IPS DF 4.7 (cell line): ENCODE measurements around the gene DDIAS.
"Not testable (repeated sequence)": the region's sequence is repeated elsewhere in the genome, so short reads cannot be mapped to it uniquely, and the experiment has no call there.

Experiments
- DNase-seq: peaks from one replicate; pipeline ENCODE4 v3.0.0-alpha.2; 2013; ENCODE audit warnings: low spot score; ENCODE audit errors: extremely low read depth

Gene DDIAS

DNA sequence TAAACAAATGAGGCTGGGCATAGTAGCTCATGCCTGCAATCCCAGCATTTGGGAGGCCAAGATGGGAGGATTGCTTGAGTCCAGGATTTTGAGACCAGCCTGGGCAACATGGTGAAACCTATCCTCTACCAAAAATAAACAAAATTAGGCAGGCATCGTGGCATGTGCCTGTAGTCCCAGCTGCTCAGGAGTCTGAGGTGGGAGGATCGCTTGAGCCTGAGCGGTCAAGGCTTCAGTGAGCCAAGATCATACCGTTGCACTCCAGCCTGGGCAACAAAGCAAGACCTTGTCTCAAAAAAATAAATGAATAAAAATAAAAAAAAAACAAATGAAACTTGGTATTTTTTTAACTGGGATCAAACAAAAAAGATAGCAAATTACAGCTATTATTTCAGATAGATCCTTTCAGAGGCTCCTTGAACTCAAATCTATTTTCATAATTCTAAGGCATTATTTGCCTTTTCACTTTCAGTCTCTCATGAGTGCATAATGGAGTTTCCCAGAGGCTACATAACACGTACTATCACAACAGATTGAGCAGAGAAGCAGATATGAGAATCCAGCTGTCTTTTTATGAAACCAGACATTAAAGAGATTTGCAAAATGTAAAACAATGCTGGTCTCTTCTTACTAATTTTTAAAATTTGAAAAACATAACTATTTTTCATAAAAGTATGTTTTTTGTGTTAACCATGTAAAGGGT is 23.1 kb downstream of the DDIAS start:
- no peak for DNase-seq

DNA sequence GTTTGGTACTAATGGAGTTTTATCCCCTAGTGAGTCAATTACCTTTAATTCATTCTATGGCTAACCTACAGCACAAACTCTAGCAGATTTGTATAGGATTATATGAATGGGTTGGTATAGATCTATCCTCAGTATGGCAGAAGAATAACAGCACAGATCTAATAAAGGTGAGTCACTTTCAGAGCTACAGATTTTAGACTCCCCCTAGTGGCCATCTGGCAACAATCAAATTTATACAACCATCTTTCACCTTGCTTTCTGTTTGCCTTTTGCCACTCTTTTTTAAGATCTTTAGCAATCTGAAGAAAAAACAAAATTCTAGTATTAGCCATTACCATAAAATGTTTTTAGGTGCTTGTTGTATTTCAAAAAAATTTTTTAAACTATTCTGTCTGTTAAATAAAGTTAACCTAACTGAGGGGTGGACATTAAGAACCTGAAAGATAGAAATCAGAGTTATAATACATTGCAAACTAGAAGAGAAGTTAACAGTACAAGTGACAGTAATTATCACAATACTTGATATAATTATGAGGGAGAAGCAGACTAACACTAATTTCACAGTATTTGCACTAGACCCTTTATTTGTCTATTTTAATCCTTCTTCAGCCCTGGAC is 25.8 kb downstream of the DDIAS start:
- peak; percentile 19 for DNase-seq

DNA sequence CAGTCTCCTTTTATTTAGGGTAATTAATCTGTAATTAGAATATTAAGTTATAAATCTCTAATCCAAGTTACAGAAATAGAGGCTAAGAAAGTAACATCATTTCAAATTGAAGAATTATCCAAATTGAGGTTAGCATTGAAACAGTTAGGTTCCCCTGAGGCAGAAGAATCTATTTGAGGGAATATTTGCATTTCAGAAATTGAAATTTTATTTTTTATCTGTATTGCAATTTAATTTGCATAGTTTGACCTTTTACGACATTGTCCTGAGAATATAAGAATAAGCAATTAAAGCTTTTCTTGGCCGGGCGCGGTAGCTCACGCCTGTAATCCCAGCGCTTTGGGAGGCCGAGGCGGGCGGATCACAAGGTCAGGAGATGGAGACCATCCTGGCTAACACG is 27.6 kb downstream of the DDIAS start:
- no peak for DNase-seq

DNA sequence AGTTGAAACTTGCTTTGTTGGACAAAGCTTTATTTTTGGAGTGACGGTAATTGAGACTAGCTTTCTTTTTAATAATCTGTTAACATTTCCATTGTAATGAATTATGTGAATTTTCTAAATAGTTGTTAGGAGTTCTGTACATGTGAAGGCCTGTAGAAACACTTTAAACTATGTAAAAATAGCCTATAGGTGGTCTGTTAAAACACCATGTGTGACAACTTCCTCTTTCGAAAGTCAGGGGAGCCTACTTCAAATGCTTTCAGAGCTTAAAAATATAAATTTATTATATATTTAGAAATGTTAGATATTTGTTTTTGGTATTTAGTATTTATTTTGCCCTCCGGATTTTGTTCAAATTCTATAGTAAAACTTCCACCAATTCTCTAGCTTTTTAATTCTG is 28.7 kb downstream of the DDIAS start:
- no peak for DNase-seq

DNA sequence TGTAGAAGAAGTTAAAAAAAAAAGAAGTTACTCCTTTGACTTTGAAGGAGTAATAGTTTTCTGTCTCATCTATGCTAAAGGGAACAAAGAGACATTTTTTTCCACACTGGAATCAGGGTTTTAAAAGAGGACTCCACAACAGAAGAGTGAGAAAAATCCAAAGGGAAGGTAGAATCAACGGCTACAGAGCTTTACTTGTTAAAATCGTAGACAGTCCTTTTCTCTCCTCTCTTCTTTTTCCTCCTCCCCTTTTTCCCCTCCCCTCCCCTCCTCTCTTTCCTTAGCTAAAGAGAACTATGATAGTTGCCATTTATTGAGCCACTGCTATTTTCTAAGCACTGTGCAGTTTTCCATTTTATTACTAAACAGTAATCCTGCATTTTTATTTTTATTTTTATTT is 29.2 kb downstream of the DDIAS start:
- no peak for DNase-seq

DNA sequence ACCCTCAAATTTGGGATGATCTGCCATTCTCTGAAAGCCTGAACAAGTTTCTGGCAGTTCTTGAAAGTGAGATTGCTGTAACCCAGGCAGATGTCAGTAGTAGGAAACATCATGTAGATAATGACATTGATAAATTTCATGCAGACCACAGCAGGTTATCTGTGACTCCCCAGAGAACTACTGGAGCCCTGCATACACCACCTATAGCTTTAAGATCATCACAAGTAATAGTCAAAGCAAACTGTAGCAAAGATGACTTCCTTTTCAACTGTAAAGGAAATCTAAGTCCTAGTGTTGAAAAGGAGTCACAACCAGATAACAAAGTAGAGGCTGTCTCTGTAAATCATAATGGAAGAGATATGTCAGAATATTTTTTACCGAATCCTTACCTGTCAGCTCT is 31.0 kb downstream of the DDIAS start:
- DNase-seq, result no peak

DNA sequence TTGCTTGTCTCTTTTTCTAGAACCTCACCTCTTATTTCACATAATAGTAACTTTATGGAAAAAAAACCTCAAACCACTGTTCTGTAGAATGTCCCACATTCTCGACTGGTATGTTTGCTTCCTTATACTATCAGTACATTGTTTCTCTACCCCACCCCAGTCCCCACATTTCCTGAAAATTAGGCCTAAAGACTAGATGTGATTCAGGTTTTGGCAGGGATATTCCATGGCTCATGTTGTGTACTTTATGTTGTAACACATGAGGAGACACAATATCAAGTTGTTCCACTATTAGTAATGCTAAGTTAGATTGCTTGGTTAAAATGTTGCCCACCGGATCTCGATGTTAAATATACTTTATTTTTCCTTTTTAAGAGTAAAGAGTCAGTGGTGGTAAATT is 34.7 kb downstream of the DDIAS start:
- DNase-seq, result no peak

DNA sequence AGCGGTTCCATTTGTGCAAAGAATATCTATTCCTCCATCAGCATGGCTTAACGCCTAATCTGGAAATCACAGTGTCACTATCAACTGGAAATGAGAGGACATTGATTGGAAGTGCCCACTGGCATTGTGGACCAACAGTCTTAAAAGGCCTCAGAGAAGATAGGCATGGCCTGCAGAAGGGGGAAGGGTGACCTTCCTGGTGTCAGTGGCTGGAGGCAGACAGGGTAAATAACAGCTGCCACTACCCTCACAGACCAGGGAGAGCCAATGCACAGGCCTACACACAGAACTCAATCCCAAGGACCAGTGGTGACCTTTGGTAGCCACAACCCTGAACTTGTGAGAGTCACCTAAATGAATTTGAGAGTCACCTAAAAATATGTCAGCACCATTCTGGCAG is 36.0 kb downstream of the DDIAS start:
- no peak for DNase-seq

DNA sequence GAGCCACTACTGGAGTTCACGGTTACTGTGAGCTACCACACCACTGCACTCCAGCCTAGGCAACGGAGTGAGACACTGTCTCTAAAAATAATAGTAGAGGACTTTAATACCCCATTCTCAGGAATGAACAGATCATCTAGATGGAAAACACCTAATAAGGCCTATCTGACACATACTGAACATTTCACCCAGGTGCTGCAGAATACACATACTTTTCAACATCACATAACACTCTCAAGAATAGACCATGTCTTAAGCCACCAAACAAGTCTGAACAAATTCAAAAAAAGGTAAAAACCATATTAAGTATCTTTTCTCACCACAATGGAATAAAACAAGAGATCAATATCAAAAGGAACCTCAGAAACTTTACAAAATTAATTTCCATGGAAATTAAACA is 37.9 kb downstream of the DDIAS start:
- no peak for DNase-seq

DNA sequence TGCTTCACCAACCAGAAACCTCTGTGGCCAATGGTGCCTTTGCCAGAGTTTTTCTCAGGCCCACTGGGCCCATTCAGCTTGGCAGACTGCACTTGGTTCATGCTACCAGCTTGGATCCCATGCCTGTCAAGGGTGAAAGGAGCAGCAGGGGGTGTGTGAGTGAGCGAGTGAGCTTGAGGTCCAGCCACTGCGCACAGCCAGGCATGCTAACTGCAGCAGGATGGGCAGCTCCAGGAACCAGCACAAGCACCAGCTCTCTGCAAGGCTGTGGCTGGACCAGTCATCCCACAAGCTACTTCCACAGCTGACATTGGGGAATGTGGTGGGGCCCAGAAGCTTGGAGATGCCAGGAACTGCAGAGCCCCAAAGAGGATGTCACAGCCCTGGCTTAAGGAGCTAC is 40.8 kb downstream of the DDIAS start:
- no peak for DNase-seq

DNA sequence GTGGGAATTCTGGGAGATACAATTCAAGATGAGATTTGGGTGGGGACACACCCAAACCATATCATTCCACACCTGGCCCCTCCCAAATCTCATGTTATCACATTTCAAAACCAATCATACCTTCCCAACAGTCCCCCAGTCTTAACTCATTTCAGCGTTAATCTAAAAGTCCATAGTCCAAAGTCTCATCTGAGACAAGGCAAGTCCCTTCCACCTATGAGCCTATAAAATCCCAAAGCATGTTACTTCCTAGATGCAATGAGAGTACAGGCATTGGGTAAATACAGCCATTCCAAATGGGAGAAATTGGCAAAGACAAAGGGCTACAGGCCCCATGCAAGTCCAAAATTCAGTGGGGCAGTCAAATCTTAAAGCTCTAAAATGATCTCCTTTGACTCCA is 41.9 kb downstream of the DDIAS start:
- DNase-seq, result not testable (repeated sequence)

DNA sequence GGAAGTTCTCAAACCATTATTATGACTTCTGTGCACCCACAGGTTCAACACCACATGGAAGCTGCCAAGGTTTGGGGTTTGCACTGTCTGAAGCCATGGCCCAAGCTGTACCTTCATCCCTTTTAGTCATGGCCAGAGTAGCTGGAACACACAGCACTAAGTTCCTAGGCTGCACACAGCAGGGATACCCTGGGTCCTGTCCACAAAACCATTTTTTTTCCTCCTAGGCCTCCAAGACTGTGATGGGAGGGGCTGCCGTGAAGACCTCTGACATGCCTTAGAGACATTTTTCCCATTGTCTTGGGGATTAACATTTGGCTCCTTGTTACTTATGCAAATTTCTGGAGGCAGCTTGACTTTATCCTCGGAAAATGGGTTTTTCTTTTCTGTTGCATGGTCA is 42.7 kb downstream of the DDIAS start:
- no peak for DNase-seq

DNA sequence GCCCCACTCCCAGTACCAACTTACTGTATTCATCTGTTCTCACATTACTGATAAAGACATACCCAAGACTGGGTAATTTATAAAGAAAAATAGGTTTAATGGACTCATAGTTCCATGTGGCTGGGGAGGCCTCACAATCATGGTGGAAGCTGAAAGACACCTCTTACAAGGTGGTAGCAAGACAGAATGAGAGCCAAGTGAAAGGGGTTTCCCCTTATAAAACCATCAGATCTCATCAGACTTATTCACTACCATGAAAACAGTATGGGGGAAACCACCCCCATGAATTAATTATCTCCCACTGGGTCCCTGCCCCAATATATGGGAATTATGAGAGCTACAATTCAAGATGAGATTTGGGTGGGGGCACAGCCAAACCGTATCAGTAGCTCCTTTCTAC is 43.5 kb downstream of the DDIAS start:
- not testable (repeated sequence) for DNase-seq

DNA sequence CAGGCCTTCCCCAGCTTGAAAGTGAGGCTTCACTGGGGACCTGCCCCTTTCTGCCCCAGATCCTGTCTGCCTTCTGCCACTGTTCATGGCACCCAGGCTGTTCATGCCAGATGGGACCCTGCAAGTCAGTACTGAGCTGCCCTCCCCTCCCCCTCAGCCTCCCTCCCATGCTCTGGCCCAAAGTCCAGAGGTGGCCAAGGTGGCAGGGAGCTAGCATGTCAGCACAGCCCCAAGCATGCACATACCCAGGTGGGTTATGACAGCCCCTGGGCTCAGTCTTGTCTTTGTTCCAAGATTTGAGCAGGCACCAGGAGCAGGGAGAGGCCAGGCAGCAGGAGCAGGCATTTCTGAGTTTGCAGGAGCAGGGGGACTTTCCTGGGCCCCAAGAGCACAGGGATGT is 44.1 kb downstream of the DDIAS start:
- DNase-seq, result no peak

DNA sequence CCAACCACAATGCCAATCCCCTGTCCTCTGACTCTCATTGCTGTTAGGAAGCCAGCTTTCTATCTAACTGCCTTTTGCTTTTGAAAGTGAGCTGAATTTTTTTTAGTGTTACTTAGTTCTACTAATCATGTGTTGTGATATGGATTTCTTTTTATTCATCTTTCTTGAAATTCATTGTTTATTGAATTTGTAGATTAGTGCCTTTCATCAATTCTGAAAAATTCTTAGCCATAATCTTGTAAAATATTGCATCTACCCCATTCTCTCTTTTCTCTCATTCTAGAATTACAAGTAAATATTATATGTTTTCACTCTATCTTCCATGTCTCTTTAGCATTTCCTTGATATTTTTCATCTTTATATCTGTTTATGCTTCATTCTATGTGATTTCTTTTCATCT is 47.8 kb downstream of the DDIAS start:
- no peak for DNase-seq

DNA sequence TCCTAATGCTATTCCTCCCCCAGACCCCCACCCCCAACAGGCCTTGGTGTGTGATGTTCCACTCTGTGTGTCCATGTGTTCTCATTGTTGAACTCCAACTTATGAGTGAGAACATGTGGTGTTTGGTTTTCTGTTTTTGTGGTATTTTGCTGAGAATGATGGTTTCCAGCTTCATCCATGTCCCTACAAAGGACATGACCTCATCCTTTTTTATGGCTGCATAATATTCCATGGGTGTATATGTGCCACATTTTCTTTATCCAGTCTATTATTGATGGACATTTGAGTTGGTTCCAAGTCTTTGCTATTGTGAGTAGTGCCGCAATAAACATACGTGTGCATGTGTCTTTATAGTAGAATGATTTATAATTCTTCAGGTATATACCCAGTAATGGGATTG is 49.0 kb downstream of the DDIAS start:
- not testable (repeated sequence) for DNase-seq

DNA sequence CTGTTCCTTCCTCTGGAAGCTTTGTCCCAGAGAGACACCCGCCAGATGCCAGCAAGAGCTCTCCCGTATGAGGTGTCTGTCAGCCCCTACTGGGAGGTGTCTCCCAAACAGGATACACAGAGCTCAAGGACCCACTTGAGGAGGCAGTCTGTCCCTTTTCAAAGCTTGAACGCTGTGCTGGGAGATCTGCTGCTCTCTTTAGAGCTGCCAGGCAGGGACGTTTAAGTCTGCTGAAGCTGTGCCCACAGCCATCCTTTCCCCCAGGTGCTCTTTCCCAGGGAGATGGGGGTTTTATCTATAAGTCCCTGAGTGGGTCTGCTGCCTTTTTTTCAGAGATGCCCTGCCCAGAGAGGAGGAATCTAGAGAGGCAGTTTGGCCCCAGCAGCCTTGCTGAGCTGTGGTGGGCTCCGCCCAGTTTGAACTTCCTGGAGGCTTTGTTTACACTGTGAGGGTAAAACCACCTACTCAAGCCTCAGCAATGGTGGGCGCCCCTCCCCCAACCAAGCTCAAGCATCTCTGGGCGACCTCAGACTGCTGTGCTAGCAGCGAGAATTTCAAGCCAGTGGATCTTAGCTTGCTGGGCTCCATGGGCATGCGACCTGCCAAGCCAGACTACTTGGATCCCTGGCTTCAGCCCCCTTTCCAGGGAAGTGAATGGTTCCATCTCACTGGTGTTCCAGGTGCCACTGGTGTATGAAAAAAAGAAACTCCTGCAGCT is 54.4 kb downstream of the DDIAS start:
- DNase-seq, result not testable (repeated sequence)

DNA sequence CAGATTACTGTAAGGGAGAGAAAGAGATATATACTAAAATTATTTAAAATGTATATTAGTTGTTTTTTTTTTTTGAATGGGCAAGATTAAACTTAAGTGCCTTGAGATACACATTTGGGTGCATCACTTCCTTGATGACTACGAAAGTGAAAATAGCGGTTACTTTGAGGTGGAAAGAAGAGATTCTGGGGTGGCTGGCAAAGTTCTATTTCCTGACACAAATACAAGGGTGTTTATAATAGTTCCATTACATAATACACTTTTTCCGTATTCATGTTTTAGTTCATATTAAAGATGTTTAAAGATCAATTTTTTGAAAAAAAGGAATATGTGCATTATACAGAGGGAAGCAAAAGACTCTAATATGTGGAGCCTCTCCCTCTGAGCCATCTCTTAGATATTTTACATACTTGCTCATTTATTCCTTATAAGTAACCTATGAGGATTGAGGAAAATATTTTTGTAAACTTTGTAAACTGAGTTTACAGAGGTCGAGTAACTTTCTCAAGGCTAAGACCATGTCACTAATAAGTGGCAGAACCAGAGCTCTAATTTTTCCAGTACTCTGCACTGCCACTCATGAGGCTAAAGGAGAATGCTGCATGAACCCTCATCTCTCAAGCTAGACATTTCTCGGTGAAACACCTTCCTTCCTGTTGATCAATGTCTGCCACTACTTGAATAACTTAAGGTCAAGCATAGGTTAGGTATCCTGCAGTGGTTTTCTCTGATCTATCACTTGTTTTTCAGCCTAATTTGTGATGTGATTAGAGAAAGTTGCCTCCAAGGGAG is 58.6 kb downstream of the DDIAS start:
- DNase-seq, result no peak

DNA sequence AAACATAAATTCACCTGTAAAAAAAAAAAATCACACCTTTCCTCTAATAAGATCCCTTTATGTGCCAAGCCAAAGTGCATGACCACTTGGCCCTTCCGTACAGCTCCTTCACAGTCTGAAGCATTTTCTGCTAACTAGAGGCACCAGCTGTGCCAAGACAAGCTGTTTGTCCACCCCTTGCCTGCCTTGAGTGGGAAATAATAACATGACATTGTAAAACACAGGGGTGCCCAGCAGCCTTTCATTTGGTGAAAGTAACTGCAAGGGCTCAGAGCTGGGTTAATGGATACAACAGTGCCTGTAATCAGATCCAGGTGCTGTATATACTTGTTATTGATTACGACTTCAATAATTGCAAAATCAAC is 59.2 kb downstream of the DDIAS start:
- no peak for DNase-seq

DNA sequence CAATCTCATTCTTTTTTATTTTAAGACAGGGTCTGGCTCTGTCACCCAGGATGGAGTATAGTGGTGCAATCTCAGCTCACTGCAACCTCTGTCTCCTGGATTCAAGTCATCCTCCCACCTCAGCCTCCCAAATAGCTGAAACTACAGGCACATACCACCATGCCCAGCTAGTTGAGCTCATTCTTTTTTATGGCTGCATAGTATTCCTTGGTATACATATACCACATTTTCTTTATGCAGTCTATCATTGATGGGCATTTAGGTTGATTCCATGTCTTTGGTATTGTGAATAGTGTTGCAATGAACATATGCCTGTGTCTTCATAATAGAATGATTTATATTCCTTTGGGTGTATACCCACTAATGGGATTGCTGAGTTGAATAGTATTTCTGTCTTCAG is 60.5 kb downstream of the DDIAS start:
- DNase-seq, result not testable (repeated sequence)

DNA sequence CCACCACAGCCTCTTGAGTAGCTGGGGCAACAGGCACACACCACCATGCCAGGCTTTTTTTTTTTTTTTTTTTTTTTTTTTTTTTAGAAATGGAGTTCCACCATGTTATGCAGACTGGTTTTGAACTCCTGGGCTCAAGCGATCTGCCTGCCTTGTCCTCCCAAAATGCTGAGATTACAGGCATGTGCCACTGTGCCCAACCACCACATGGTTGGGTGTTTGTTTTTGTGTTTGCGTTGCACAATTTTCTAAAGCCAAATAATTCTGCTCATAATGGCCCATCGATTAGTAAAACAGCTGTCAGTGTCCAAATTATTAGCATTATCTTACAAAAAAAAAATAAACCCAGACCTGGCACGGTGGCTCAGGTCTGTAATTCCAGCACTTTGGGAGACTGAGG is 65.8 kb downstream of the DDIAS start:
- no peak for DNase-seq

DNA sequence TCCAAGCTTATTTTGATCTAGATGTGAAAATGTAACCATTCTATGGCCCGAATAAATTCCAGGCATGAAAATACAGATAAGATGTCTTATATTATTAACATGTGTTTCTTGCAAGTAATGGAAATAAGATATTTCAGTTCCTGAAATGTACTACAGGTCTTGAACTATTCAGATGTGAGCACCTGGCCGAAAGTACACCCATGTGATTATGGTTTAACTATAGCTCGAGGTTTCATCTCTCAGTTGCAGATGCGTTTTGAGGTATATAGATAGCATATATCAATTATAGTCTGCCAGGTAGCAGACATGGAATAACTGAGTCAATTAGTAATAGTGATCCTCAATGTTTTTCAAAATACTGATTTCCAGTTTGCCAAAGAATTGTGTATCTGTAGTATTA is 68.3 kb downstream of the DDIAS start:
- DNase-seq, result no peak
